RPMI8226 (cell line): ENCODE data around the gene KIF6.

Experiments
- DNase-seq: peaks from one replicate; pipeline ENCODE4 v3.0.0-alpha.2; 2015

Gene KIF6

GRCh38 chr6:39654121-39654520 is 71.1 kb downstream of the KIF6 start:
- no peak for DNase-seq

DNA sequence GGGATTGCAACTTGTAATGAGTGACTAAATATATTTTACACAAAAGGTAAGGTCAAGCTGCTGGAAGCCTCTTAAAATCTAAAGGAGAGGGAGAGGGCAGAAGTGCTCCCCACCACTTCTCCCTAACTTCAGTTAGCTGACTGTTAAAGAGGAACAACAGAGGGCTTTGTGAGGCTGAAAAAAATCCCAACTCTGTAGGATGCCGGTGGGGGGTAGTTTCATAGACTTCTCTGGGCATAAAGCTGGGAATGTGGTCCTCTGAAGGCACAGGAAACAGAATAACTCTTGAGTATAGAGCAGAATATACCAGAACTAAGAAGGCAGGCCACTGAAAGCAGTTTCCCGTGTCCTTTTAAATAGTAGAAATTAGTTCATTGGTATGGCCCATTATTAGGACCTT is 71.6 kb downstream of the KIF6 start:
- DNase-seq: no peak

- DNase-seq: no peak
Observed at GRCh38 chr6:39649996-39650395, 75.2 kb downstream of the KIF6 start.

- DNase-seq: no peak
Observed at GRCh38 chr6:39646751-39647420, 78.3 kb downstream of the KIF6 start.

- no peak for DNase-seq
Observed at GRCh38 chr6:39642270-39642669, 82.9 kb downstream of the KIF6 start.

DNA sequence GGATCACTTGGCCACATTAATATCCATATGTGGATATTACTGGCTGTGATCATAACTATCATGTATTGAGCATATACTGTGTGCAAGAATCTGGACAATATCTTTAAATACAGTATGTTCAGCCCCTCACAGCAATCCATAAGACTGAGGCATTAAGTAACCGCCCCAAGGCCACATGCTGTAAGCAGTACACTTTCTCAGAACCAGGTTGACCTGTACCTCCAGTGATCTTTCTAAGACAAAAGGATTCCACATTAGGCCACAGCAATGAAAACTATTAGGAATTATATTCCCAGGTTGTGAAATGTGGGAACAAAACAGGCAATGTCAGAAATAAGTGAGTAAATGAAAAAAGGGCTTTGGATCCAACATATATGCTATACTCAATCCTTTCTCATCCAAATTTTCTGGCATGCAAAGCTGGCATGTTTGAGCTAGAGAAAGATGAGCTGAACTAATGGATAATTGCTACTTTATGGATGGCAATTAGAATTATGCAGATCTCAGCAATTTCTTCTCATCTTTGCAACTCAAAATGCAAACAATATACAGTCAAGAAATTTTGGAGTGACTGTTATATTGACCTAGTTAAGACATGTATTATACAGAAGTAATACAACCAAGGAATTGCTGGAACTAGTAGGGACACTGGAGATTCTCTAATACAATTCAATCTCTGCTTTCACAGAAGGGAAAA is 86.9 kb downstream of the KIF6 start:
- no peak for DNase-seq

GRCh38 chr6:39634646-39635341 is 90.4 kb downstream of the KIF6 start:
- DNase-seq: no peak

- DNase-seq: no peak
Observed at GRCh38 chr6:39625209-39625608, 100.0 kb downstream of the KIF6 start.

- no peak for DNase-seq
Observed at GRCh38 chr6:39623750-39624149, 101.5 kb downstream of the KIF6 start.

- no peak for DNase-seq
Observed at GRCh38 chr6:39617520-39617919, 107.7 kb downstream of the KIF6 start.

- no peak for DNase-seq
Observed at GRCh38 chr6:39617026-39617425, 108.2 kb downstream of the KIF6 start.

- DNase-seq: no peak
Observed at GRCh38 chr6:39615622-39616021, 109.6 kb downstream of the KIF6 start.

DNA sequence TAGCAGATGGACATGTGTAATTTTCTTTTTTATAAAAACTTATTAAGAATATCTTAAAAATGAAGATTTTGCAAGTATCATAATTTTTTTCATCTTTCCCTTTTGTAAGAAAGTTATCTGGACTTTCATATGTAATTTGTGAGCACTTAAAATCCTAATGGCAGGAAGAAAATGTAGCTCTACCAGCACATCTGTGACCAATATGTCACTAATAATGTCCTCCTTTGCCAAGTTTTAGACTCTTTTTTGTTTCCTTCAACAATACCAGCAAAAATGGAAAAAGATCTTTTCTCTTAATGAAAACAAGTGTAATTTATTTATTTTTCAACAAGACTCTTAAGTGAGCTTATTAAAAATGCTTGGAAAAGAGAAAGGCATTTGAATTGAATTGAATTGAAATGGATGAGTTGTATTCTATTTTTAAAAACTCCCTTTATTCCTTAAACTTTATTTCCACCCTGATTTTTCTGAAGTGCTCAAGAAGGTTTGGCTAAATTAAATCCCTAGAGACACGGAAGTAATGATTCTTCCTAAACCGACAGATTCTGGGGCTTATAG is 110.7 kb downstream of the KIF6 start:
- no peak for DNase-seq

DNA sequence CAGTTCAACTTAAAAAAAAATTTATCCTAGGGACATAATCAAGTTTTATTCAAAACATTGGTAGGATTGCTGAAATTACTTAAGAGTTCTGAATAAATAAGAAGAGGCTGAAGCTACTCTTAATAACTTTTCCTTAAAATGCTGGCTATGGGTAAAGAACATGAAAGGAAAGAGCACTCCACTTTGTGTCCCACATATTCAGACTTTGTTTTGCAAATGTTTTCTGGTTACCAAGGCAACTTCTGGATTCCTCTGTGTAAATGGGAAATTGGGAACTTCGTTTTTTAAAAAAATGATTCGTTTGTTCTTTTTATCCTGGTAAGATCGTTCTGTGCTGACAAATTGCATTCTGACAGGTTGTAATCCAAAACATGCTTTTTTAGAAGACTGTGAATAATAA is 115.0 kb downstream of the KIF6 start:
- no peak for DNase-seq

GRCh38 chr6:39608652-39609345 is 116.4 kb downstream of the KIF6 start:
- DNase-seq: no peak

GRCh38 chr6:39602601-39603519 is 122.3 kb downstream of the KIF6 start:
- no peak for DNase-seq

DNA sequence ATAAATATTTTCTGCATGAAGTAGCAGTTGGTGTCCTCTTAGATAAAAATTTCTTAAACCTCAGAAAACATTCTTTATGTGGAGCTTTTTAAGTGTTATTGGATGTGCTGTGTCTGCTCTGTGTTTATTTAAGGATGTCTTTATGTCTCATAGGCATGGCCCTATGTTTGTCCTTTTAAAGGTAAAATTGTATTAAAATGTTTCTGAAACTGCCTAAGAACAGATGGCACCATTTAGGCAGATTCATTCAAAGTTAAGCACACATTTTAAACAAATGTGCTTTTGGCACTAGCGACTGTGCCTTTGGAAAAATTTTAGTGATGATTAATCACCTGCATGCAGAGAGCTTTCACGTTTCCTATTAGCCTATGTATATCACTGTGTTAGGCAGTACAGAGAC is 125.2 kb downstream of the KIF6 start:
- DNase-seq: no peak

DNA sequence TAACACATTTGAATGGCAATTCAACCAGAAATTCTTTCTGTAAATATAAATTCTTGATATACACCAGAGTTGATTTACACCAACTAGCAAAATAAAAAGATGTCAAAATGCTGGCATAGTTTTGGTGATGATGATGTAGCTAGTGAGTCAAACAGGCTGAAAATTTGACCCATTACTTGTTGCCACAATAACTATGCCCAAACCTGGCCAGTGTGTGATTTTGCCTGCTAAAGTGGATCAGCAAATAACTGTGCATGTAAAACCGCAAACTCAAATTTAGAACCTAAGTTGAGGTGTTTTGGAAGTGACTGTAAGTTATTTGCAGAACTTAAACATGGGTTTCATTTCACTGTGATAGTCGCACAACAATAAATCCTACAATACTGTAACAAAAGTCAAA is 125.9 kb downstream of the KIF6 start:
- DNase-seq: peak; percentile 13

GRCh38 chr6:39594285-39594684 is 130.9 kb downstream of the KIF6 start:
- no peak for DNase-seq

DNA sequence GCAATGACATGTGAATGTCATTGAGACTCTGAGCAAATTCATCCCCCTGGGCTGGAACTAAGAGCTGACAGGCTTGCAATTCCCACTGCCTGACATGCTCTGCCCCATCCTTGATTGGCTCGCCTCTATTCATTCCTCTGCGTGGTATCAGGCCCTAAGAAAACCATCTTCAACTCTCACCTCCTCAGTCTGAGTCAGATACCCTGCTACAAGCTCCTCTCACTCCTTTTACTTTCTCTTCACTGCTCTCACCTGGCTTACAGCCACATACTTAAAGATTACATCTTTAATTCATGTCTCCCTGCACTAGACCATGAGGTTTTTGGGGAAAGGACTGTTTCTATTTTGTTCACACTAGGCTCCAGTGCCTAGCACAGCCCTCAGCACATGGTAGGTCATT is 131.6 kb downstream of the KIF6 start:
- no peak for DNase-seq

- no peak for DNase-seq
Observed at GRCh38 chr6:39590871-39591393, 134.3 kb downstream of the KIF6 start.

DNA sequence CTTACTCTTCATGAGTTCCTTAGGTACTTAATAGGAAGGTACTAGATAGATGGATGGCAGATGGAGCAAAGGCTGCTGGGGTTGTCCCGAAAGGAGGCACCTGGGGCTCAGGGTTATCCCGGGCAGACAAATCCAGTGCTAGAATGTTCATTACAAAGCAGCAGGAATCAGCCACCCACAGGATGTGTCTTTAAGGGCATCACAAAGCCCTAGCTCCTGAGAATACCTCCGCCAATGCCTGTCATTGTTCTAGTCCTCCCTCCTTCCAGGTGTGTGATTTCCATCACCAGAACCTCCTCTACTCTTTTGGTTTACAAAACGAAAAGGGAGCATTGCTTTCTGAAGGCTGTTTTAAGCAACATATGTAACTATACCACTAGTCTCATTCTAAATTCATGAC is 138.1 kb downstream of the KIF6 start:
- no peak for DNase-seq
